Endodermal cell (in vitro differentiated cells): ENCODE results near the gene WRAP73. TPM values are rescaled to one million over a fixed set of nuclear protein-coding genes. Genes with fewer than 3 reads are reported as not detected.

Experiments
- DNase-seq: peaks from one replicate; pipeline ENCODE4 v3.0.0-alpha.2; 2017
- H3K27ac ChIP-seq: 2 replicates; pipeline ENCODE4 v1.5.1; 2013; ENCODE audit warnings: mild to moderate bottlenecking, low read depth, low read length, moderate library complexity
- H3K27me3 ChIP-seq: 2 replicates; pipeline ENCODE4 v1.6.1; 2013; ENCODE audit warnings: mild to moderate bottlenecking, low read length, moderate library complexity; ENCODE audit not compliant: insufficient read depth, control insufficient read depth, poor library complexity, severe bottlenecking
- H3K36me3 ChIP-seq: 2 replicates; pipeline ENCODE4 v1.7.0; 2013; ENCODE audit warnings: mild to moderate bottlenecking, low read length, moderate library complexity; ENCODE audit not compliant: control insufficient read depth, insufficient read depth
- H3K4me1 ChIP-seq: one replicate; pipeline ENCODE4 v1.7.0; 2013; ENCODE audit warnings: low read length; ENCODE audit not compliant: control insufficient read depth, insufficient read depth
- H3K4me3 ChIP-seq: 2 replicates; pipeline ENCODE4 v1.5.1; 2013; ENCODE audit warnings: mild to moderate bottlenecking, low read length, moderate library complexity
- H3K9ac ChIP-seq: 2 replicates; pipeline ENCODE4 v1.6.1; 2013; ENCODE audit warnings: mild to moderate bottlenecking, low read length, moderate library complexity; ENCODE audit not compliant: poor library complexity, severe bottlenecking; ENCODE audit errors: extremely low read depth
- H3K9me3 ChIP-seq: 2 replicates; pipeline ENCODE4 v1.6.1; 2013; ENCODE audit warnings: mild to moderate bottlenecking, low read length, moderate library complexity; ENCODE audit not compliant: control insufficient read depth
- H3K27ac Mint-ChIP-seq: 2 replicates; pipeline ENCODE4 v1.8.0; 2020; ENCODE audit warnings: mixed read lengths
- H3K27me3 Mint-ChIP-seq: 2 replicates; pipeline ENCODE4 v1.8.0; 2021; ENCODE audit warnings: mild to moderate bottlenecking, mixed read lengths; ENCODE audit not compliant: insufficient read depth
- H3K36me3 Mint-ChIP-seq: 2 replicates; pipeline ENCODE4 v1.8.0; 2020; ENCODE audit warnings: low read depth, mixed read lengths
- H3K4me1 Mint-ChIP-seq: 2 replicates; pipeline ENCODE4 v1.8.0; 2020; ENCODE audit warnings: mixed read lengths
- H3K4me3 Mint-ChIP-seq: 2 replicates; pipeline ENCODE4 v1.8.0; 2020; ENCODE audit warnings: mild to moderate bottlenecking, moderate library complexity, mixed read lengths
- H3K9me3 Mint-ChIP-seq: 2 replicates; pipeline ENCODE4 v1.8.0; 2020; ENCODE audit warnings: mild to moderate bottlenecking, mixed read lengths
- CTCF ChIP-seq: fragments of 200-600 bp; sonication (generic); conservative IDR thresholded peaks from 2 replicates; pipeline ENCODE4 v1.5.0; 2021; ENCODE audit warnings: antibody characterized with exemption, mild to moderate bottlenecking
- WGBS, 2 experiments: methylation state at CpG; one replicate each; pipeline versions ENCODE4 v1.1.5 to v1.1.7; 2013; ENCODE audit warnings: missing lambda C conversion rate in 2 of 2, mixed read lengths in 1 of 2; ENCODE audit not compliant: insufficient coverage in 1 of 2, insufficient read length in 1 of 2; 5-methylcytosine and 5-hydroxymethylcytosine counted together
- total RNA-seq, 2 donors: library from RNA; stranded (reverse); fragmentation: NEBNext Ultra II Directional in 1 of 2; extraction: Animal tissue kit (Norgen Biotek cat#: 25700) in 1 of 2; gene quantifications; 2 replicates in 1 of 2; 3 replicates in 1 of 2; pipeline ENCODE4 v1.2.1, GENCODE V29; 2021

The WRAP73 gene
- total RNA-seq, 2 donors from 2014 or later, result 29.8 to 32.5 TPM

GRCh38 chr1:3696689-3697088, 46.8 kb upstream of the WRAP73 start:
- Histone ChIP-seq H3K9me3 (no peaks in the 10 kb centered on the region), H3K9ac (no peak overlapping the region), H3K4me3 (no peak overlapping the region), H3K36me3 (no peaks in the 10 kb centered on the region), H3K27ac (no peak overlapping the region), H3K4me1 (no peaks in the 10 kb centered on the region), H3K27me3 (no peaks in the 10 kb centered on the region)
- 84 to 100% methylated on average over 2 to 9 of the region's 9 CpGs for WGBS, 2 experiments
- TF ChIP-seq CTCF, result no peak
- Mint-ChIP-seq H3K36me3 (no peaks in the 10 kb centered on the region), H3K9me3 (peaks cover 5% of the 10 kb centered on the region), H3K4me1 (peaks cover 2% of the 10 kb centered on the region), H3K4me3 (no peak overlapping the region), H3K27ac (no peak overlapping the region), H3K27me3 (peaks cover 36% of the 10 kb centered on the region)
- no peak for DNase-seq

GRCh38 chr1:3695326-3696217, 45.7 kb upstream of the WRAP73 start:
- WGBS, 2 experiments, result 41 to 54% methylated on average over 24 to 33 of the region's 33 CpGs
- Histone ChIP-seq H3K4me3 (no peak overlapping the region), H3K27ac (no peak overlapping the region), H3K9me3 (no peaks in the 10 kb centered on the region), H3K36me3 (no peaks in the 10 kb centered on the region), H3K27me3 (no peaks in the 10 kb centered on the region), H3K4me1 (no peaks in the 10 kb centered on the region), H3K9ac (no peak overlapping the region)
- peaks cover 33% of the 10 kb centered on the region for H3K27me3 Mint-ChIP-seq
- TF ChIP-seq CTCF, result peak; percentile 90
- H3K4me1 Mint-ChIP-seq, result peaks cover 2% of the 10 kb centered on the region
- no peaks in the 10 kb centered on the region for H3K36me3 Mint-ChIP-seq
- no peak overlapping the region for H3K27ac Mint-ChIP-seq
- peak; percentile 93 for DNase-seq
- H3K4me3 Mint-ChIP-seq, result no peak overlapping the region
- H3K9me3 Mint-ChIP-seq, result peaks cover 5% of the 10 kb centered on the region

GRCh38 chr1:3693321-3693720, 43.4 kb upstream of the WRAP73 start:
- no peak overlapping the region for H3K9ac ChIP-seq
- no peak overlapping the region for H3K4me3 ChIP-seq
- no peaks in the 10 kb centered on the region for H3K36me3 ChIP-seq
- DNase-seq, result no peak
- H3K4me1 Mint-ChIP-seq, result peaks cover 3% of the 10 kb centered on the region
- peaks cover 5% of the 10 kb centered on the region for H3K9me3 Mint-ChIP-seq
- H3K27ac ChIP-seq, result no peak overlapping the region
- no peaks in the 10 kb centered on the region for H3K36me3 Mint-ChIP-seq
- H3K27ac Mint-ChIP-seq, result no peak overlapping the region
- H3K9me3 ChIP-seq, result no peaks in the 10 kb centered on the region
- no peak for TF ChIP-seq CTCF
- no peak overlapping the region for H3K4me3 Mint-ChIP-seq
- WGBS, 2 experiments, result 94 to 96% methylated on average over 8 to 11 of the region's 11 CpGs
- H3K4me1 ChIP-seq, result no peaks in the 10 kb centered on the region
- H3K27me3 ChIP-seq, result no peaks in the 10 kb centered on the region
- peaks cover 25% of the 10 kb centered on the region for H3K27me3 Mint-ChIP-seq
